Endothelial cell of umbilical vein (primary cell): ENCODE results near the gene HPSE2. TPM values are rescaled to one million over a fixed set of nuclear protein-coding genes. Genes with fewer than 3 reads are reported as not detected.

Experiments used
- BruUV-seq: library from RNA; stranded (reverse); fragments of 400-500 nt; replicated peaks from 2 replicates; lab custom pipeline; 2021; lab: Mats Ljungman, UMichigan
- CTCF ChIA-PET: fragments of 300-600, 350-600 bp; sonication (Branson Sonifier 250); formaldehyde crosslinking; loops from one replicate; lab custom pipeline; 2021; ENCODE audit warnings: antibody characterized with exemption, inconsistent platforms; lab: Charles Lee
- POLR2A ChIA-PET: fragments of 300-600, 350-600 bp; sonication (Branson Sonifier 250); formaldehyde crosslinking; loops from one replicate; lab custom pipeline; 2021; ENCODE audit warnings: antibody characterized with exemption, inconsistent platforms; lab: Charles Lee
- DNase-seq: peaks from one replicate; pipeline ENCODE4 v3.0.0-alpha.2; 2011; ENCODE audit warnings: low read depth, low spot score
- FAIRE-seq: peaks from 2 replicates; lab custom pipeline; 2011; peaks lifted over from hg19 to GRCh38; lab: Jason Lieb, UNC
- H2AFZ ChIP-seq: 2 replicates; pipeline ENCODE4 v1.6.0; 2012; ENCODE audit warnings: low read depth, low read length, control low read depth, inconsistent platforms
- H3K27ac ChIP-seq: 2 replicates; pipeline ENCODE4 v1.5.1; 2011; ENCODE audit warnings: low read depth, mild to moderate bottlenecking, control low read depth, low read length, moderate library complexity; ENCODE audit not compliant: insufficient read depth
- H3K27me3 ChIP-seq, 2 experiments: 2 replicates each; pipeline versions ENCODE4 v1.6.0 to v1.6.1; 2011; ENCODE audit warnings: low read length in 2 of 2, mixed read lengths in 1 of 2; ENCODE audit not compliant: control insufficient read depth in 2 of 2, insufficient read depth in 2 of 2
- H3K36me3 ChIP-seq, 2 experiments: 2 replicates in 1 of 2; 3 replicates in 1 of 2; pipeline ENCODE4 v1.5.1; 2011; ENCODE audit warnings: low read length in 2 of 2, mild to moderate bottlenecking in 1 of 2, moderate library complexity in 1 of 2; ENCODE audit not compliant: control insufficient read depth in 2 of 2, insufficient read depth in 2 of 2; ENCODE audit errors: extremely low read depth in 1 of 2
- H3K4me1 ChIP-seq: 3 replicates; pipeline ENCODE4 v1.5.1; 2011; ENCODE audit warnings: mild to moderate bottlenecking, low read length; ENCODE audit not compliant: control insufficient read depth, insufficient read depth; ENCODE audit errors: extremely low read depth
- H3K4me2 ChIP-seq: 2 replicates; pipeline ENCODE4 v1.6.1; 2011; ENCODE audit warnings: low read length, control low read depth, mixed read lengths; ENCODE audit not compliant: insufficient read depth
- H3K4me3 ChIP-seq, 3 experiments: fragments of 200-600 bp in 1 of 3; sonication (generic), shearing (Covaris generic) in 1 of 3; replicated peaks in 1 of 3; 2 replicates each; pipeline ENCODE4 v1.5.1; 2011 to 2016; ENCODE audit warnings: control low read depth in 3 of 3, low read length in 3 of 3, mild to moderate bottlenecking in 2 of 3, inconsistent platforms in 1 of 3, low read depth in 1 of 3, moderate library complexity in 1 of 3; ENCODE audit not compliant: insufficient read depth in 1 of 3
- H3K79me2 ChIP-seq: 2 replicates; pipeline ENCODE4 v1.6.0; 2012; ENCODE audit warnings: low read length, inconsistent platforms; ENCODE audit not compliant: control insufficient read depth, insufficient read depth
- H3K9ac ChIP-seq: replicated peaks from 2 replicates; pipeline ENCODE3; 2011; ENCODE audit warnings: low read length, control low read depth; ENCODE audit not compliant: insufficient read depth; ENCODE audit errors: extremely low read depth
- H3K9me1 ChIP-seq: replicated peaks from 3 replicates; pipeline ENCODE4 v1.6.0; 2011; ENCODE audit warnings: mild to moderate bottlenecking, low read length; ENCODE audit not compliant: control insufficient read depth, insufficient read depth; ENCODE audit errors: extremely low read depth
- H3K9me3 ChIP-seq: replicated peaks from 2 replicates; pipeline ENCODE4 v1.5.1; 2012; ENCODE audit warnings: low read length, inconsistent platforms; ENCODE audit not compliant: control insufficient read depth, insufficient read depth
- H4K20me1 ChIP-seq: replicated peaks from 2 replicates; pipeline ENCODE3; 2011; ENCODE audit warnings: mild to moderate bottlenecking, low read length; ENCODE audit not compliant: control insufficient read depth, insufficient read depth; ENCODE audit errors: extremely low read depth
- EZH2 ChIP-seq: IDR thresholded peaks from 2 replicates; pipeline ENCODE4 v1.6.1; 2012; ENCODE audit warnings: borderline replicate concordance, low read depth, mild to moderate bottlenecking, moderate library complexity, low read length, inconsistent platforms; ENCODE audit not compliant: severe bottlenecking
- FOS ChIP-seq: IDR thresholded peaks from 2 replicates; pipeline ENCODE4 v1.6.1; 2011; ENCODE audit warnings: mild to moderate bottlenecking, low read length, moderate library complexity, borderline replicate concordance; ENCODE audit not compliant: insufficient read depth
- POLR2AphosphoS5 ChIP-seq: IDR thresholded peaks from 2 replicates; pipeline ENCODE4 v1.6.1; 2012; ENCODE audit warnings: low read depth, mild to moderate bottlenecking, control low read depth, low read length, moderate library complexity; ENCODE audit not compliant: insufficient read depth
- dilution Hi-C: fragments of 300-500 bp; cut with MboI; formaldehyde crosslinking; loops from one replicate; pipeline ENCODE4 v1.15.0; 2019; ENCODE audit warnings: low sequenced_read_pairs; ENCODE audit not compliant: extremely low pct_ligation_motif_present
- intact Hi-C: fragments of 100-400 bp; cut with micrococcal nuclease; formaldehyde crosslinking; loops from one replicate; pipeline ENCODE4 v1.10.0; 2022
- polyA plus RNA-seq, 4 experiments: library from polyadenylated mRNA; depleted of rRNA in 3 of 4; stranded (reverse) in 3 of 4; unstranded in 1 of 4; fragments of >200 nt; gene quantifications; 2 replicates each; pipeline versions ENCODE4 v1.2.1 to v1.2.3, GENCODE V29; 2011 to 2012; ENCODE audit warnings: missing spikeins in 1 of 4
- total RNA-seq: library from RNA; stranded (reverse); gene quantifications from 2 replicates; pipeline ENCODE4 v1.2.3, GENCODE V29; 2021
- TF ChIP-seq, protein P1 (sequence below): IDR thresholded peaks from 2 replicates; pipeline ENCODE4 v1.6.1; 2011; ENCODE audit not compliant: insufficient read depth, insufficient read length

The HPSE2 gene
- total and polyA plus RNA-seq, 2 donors (not counting 3 experiments of a cell fraction or from before 2014, with no cell fraction given) = not detected

- no TSS peak for BruUV-seq
- Histone ChIP-seq H3K27ac (no peak overlapping the region), H3K9me1 (no peaks in the 10 kb centered on the region), H3K4me1 (no peaks in the 10 kb centered on the region), H3K4me2 (no peak overlapping the region), H3K27me3 (no peaks in the 10 kb centered on the region), H3K36me3 (no peaks in the 10 kb centered on the region), H2AFZ (no peak overlapping the region), H3K4me3 (no peak overlapping the region), H3K79me2 (no peaks in the 10 kb centered on the region), H4K20me1 (no peaks in the 10 kb centered on the region), H3K9ac (no peak overlapping the region), H3K9me3 (peaks cover 4% of the 10 kb centered on the region)
- intact Hi-C loops (no loop called here), dilution Hi-C loops (no loop called here)
- DNase-seq (no peak), FAIRE-seq (no peak)
- no peak for TF ChIP-seq POLR2AphosphoS5
- TF ChIP-seq, protein P1, sequence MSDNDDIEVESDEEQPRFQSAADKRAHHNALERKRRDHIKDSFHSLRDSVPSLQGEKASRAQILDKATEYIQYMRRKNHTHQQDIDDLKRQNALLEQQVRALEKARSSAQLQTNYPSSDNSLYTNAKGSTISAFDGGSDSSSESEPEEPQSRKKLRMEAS = no peak
- no peak for TF ChIP-seq EZH2
- CTCF ChIA-PET = no interaction called here
- POLR2A ChIA-PET = no interaction called here
Measured at GRCh38 chr10:99084161-99084560, 151.5 kb downstream of the HPSE2 start.

GRCh38 chr10:99080275-99080945 is 155.2 kb downstream of the HPSE2 start:
- dilution Hi-C loops (no loop called here), intact Hi-C loops (no loop called here)
- Histone ChIP-seq H3K9ac (no peak overlapping the region), H3K9me1 (no peaks in the 10 kb centered on the region), H3K27me3 (no peaks in the 10 kb centered on the region), H3K4me1 (no peaks in the 10 kb centered on the region), H3K79me2 (no peaks in the 10 kb centered on the region), H2AFZ (no peak overlapping the region), H3K4me3 (no peak overlapping the region), H3K36me3 (no peaks in the 10 kb centered on the region), H4K20me1 (no peaks in the 10 kb centered on the region), H3K27ac (no peak overlapping the region), H3K4me2 (no peak overlapping the region), H3K9me3 (peaks cover 4% of the 10 kb centered on the region)
- no peak for DNase-seq
- BruUV-seq = no TSS peak
- FAIRE-seq = no peak
- ChIA-PET POLR2A (no interaction called here), CTCF (no interaction called here)
- TF ChIP-seq POLR2AphosphoS5 = no peak
- no peak for TF ChIP-seq FOS
